HEK293 (cell line): ENCODE data around the gene HHAT.

Experiments
- BCL11B ChIP-seq: fragments of 450-650 bp; formaldehyde crosslinking; IDR thresholded peaks from 2 replicates; pipeline ENCODE4 v1.5.1; 2016; ENCODE audit warnings: low read depth, missing biosample characterization, missing genetic modification characterization
- GFI1B ChIP-seq: fragments of 450-650 bp; formaldehyde crosslinking; IDR thresholded peaks from 2 replicates; pipeline ENCODE4 v1.5.1; 2016; ENCODE audit warnings: missing biosample characterization, missing genetic modification characterization
- GLI2 ChIP-seq: fragments of 450-650 bp; formaldehyde crosslinking; IDR thresholded peaks from 2 replicates; pipeline ENCODE4; 2017; ENCODE audit warnings: missing biosample characterization, missing genetic modification characterization, low read depth, borderline replicate concordance
- HIC1 ChIP-seq: fragments of 450-650 bp; formaldehyde crosslinking; IDR thresholded peaks from 2 replicates; pipeline ENCODE4 v1.5.1; 2016; ENCODE audit warnings: missing biosample characterization, missing genetic modification characterization
- HOXA7 ChIP-seq: sonication (generic); formaldehyde crosslinking; IDR thresholded peaks from 2 replicates; pipeline ENCODE4 v1.8.1; 2022; ENCODE audit warnings: missing genetic modification reagents, borderline replicate concordance
- INSM2 ChIP-seq: fragments of 450-650 bp; formaldehyde crosslinking; IDR thresholded peaks from 2 replicates; pipeline ENCODE4 v1.5.1; 2016; ENCODE audit warnings: missing biosample characterization, missing genetic modification characterization
- OSR2 ChIP-seq: fragments of 450-650 bp; formaldehyde crosslinking; IDR thresholded peaks from 2 replicates; pipeline ENCODE4 v1.5.1; 2016; ENCODE audit warnings: missing biosample characterization, missing genetic modification characterization
- OVOL3 ChIP-seq: fragments of 450-650 bp; formaldehyde crosslinking; IDR thresholded peaks from 2 replicates; pipeline ENCODE4 v1.5.1; 2016; ENCODE audit warnings: missing biosample characterization, missing genetic modification characterization
- REST ChIP-seq: fragments of 450-650 bp; formaldehyde crosslinking; IDR thresholded peaks from 2 replicates; pipeline ENCODE4 v1.5.1; 2016; ENCODE audit warnings: missing biosample characterization, missing genetic modification characterization
- SCRT1 ChIP-seq: fragments of 450-650 bp; formaldehyde crosslinking; IDR thresholded peaks from 2 replicates; pipeline ENCODE4 v1.5.1; 2016; ENCODE audit warnings: missing biosample characterization, missing genetic modification characterization, borderline replicate concordance
- SCRT2 ChIP-seq: fragments of 450-650 bp; formaldehyde crosslinking; IDR thresholded peaks from 2 replicates; pipeline ENCODE4 v1.5.1; 2016; ENCODE audit warnings: missing biosample characterization, missing genetic modification characterization
- ZBTB20 ChIP-seq: fragments of 450-650 bp; formaldehyde crosslinking; IDR thresholded peaks from 2 replicates; pipeline ENCODE4 v1.5.1; 2016; ENCODE audit warnings: missing biosample characterization, missing genetic modification characterization
- ZBTB49 ChIP-seq: fragments of 450-650 bp; formaldehyde crosslinking; IDR thresholded peaks from 2 replicates; pipeline ENCODE4 v1.5.1; 2016; ENCODE audit warnings: missing biosample characterization, missing genetic modification characterization, low read depth
- ZBTB6 ChIP-seq: fragments of 450-650 bp; formaldehyde crosslinking; IDR thresholded peaks from 2 replicates; pipeline ENCODE4 v1.5.1; 2017; ENCODE audit warnings: missing biosample characterization, missing genetic modification characterization
- ZFP41 ChIP-seq: fragments of 450-650 bp; formaldehyde crosslinking; IDR thresholded peaks from 2 replicates; pipeline ENCODE4 v1.5.1; 2016; ENCODE audit warnings: missing biosample characterization, missing genetic modification characterization, borderline replicate concordance
- ZFP69B ChIP-seq: fragments of 450-650 bp; formaldehyde crosslinking; IDR thresholded peaks from 2 replicates; pipeline ENCODE4 v1.5.1; 2016; ENCODE audit warnings: missing biosample characterization, missing genetic modification characterization
- ZNF132 ChIP-seq: fragments of 450-650 bp; formaldehyde crosslinking; IDR thresholded peaks from 2 replicates; pipeline ENCODE4 v1.5.1; 2017; ENCODE audit warnings: missing biosample characterization, missing genetic modification characterization, borderline replicate concordance
- ZNF175 ChIP-seq: fragments of 450-650 bp; formaldehyde crosslinking; IDR thresholded peaks from 2 replicates; pipeline ENCODE4 v1.5.1; 2016; ENCODE audit warnings: missing biosample characterization, missing genetic modification characterization
- ZNF2 ChIP-seq: fragments of 450-650 bp; formaldehyde crosslinking; IDR thresholded peaks from 2 replicates; pipeline ENCODE4 v1.5.1; 2016; ENCODE audit warnings: missing biosample characterization, missing genetic modification characterization
- ZNF221 ChIP-seq: fragments of 450-650 bp; formaldehyde crosslinking; IDR thresholded peaks from 2 replicates; pipeline ENCODE4 v1.5.1; 2017; ENCODE audit warnings: missing biosample characterization, missing genetic modification characterization, borderline replicate concordance
- ZNF530 ChIP-seq: fragments of 450-650 bp; formaldehyde crosslinking; IDR thresholded peaks from 2 replicates; pipeline ENCODE4 v1.5.1; 2016; ENCODE audit warnings: low read depth, missing biosample characterization, missing genetic modification characterization
- ZNF560 ChIP-seq: fragments of 450-650 bp; formaldehyde crosslinking; IDR thresholded peaks from 2 replicates; pipeline ENCODE4 v1.5.1; 2017; ENCODE audit warnings: missing biosample characterization, missing genetic modification characterization, borderline replicate concordance
- ZNF585B ChIP-seq: fragments of 450-650 bp; formaldehyde crosslinking; IDR thresholded peaks from 2 replicates; pipeline ENCODE4 v1.5.1; 2016; ENCODE audit warnings: missing biosample characterization, missing genetic modification characterization
- ZNF600 ChIP-seq: fragments of 450-650 bp; formaldehyde crosslinking; IDR thresholded peaks from 2 replicates; pipeline ENCODE4 v1.5.1; 2016; ENCODE audit warnings: missing biosample characterization, missing genetic modification characterization
- ZNF623 ChIP-seq: fragments of 450-650 bp; formaldehyde crosslinking; IDR thresholded peaks from 2 replicates; pipeline ENCODE4 v1.5.1; 2016; ENCODE audit warnings: missing biosample characterization, missing genetic modification characterization
- ZNF670 ChIP-seq: fragments of 450-650 bp; formaldehyde crosslinking; IDR thresholded peaks from 2 replicates; pipeline ENCODE4 v1.5.1; 2016; ENCODE audit warnings: missing biosample characterization, missing genetic modification characterization, low read depth
- ZNF747 ChIP-seq: fragments of 450-650 bp; formaldehyde crosslinking; IDR thresholded peaks from 2 replicates; pipeline ENCODE4 v1.5.1; 2016; ENCODE audit warnings: missing biosample characterization, missing genetic modification characterization
- ZNF768 ChIP-seq: fragments of 450-650 bp; formaldehyde crosslinking; IDR thresholded peaks from 2 replicates; pipeline ENCODE4 v1.5.1; 2018; ENCODE audit warnings: missing biosample characterization, mild to moderate bottlenecking, missing genetic modification characterization

Gene HHAT

GRCh38 chr1:210342986-210343780 is 14.5 kb downstream of the HHAT start (continued):
- TF ChIP-seq INSM2, result 0 out of 2 replicates have a peak, but pooled peaks have one; percentile 11
- no peak for TF ChIP-seq OSR2 (tag by site-specific recombination)
- no peak for TF ChIP-seq SCRT2
- peak; percentile 52; the same call in 1 of the 2 replicates for TF ChIP-seq ZFP69B (tag by site-specific recombination)
- no peak for TF ChIP-seq ZNF175
- TF ChIP-seq ZNF585B, result no peak
- peak; percentile 82 for TF ChIP-seq ZNF600
- no peak for TF ChIP-seq SCRT1 (tag by site-specific recombination)
- TF ChIP-seq ZNF2 (tag by site-specific recombination), result peak; percentile 62; the same call in 1 of the 2 replicates
- TF ChIP-seq ZNF768, result no peak
- TF ChIP-seq ZNF530 (tag by site-specific recombination), result no peak
- no peak for TF ChIP-seq ZBTB20
- no peak for TF ChIP-seq ZNF670 (tag by site-specific recombination)
- TF ChIP-seq ZNF747 (tag by site-specific recombination), result no peak
- no peak for TF ChIP-seq BCL11B (tag by site-specific recombination)
- no peak for TF ChIP-seq ZNF132 (tag by site-specific recombination)
- no peak for TF ChIP-seq ZBTB6 (tag by site-specific recombination)
- no peak for TF ChIP-seq ZFP41 (tag by site-specific recombination)
- 0 out of 2 replicates have a peak, but pooled peaks have one; percentile 39 for TF ChIP-seq HIC1 (tag by site-specific recombination)
- no peak for TF ChIP-seq OVOL3 (tag by site-specific recombination)
- peak; percentile 91 for TF ChIP-seq REST
- TF ChIP-seq ZNF623 (tag by site-specific recombination), result no peak
- TF ChIP-seq ZNF560 (tag by site-specific recombination), result no peak
- TF ChIP-seq ZNF221, result no peak
- no peak for TF ChIP-seq HOXA7 (CRISPR knock-in tag)
- no peak for TF ChIP-seq GLI2 (tag by site-specific recombination)
- TF ChIP-seq ZBTB49 (tag by site-specific recombination), result no peak
- no peak for TF ChIP-seq GFI1B (tag by site-specific recombination)
